ENCODE data around the gene ARHGAP26.

GRCh38 chr5:143267186-143267585 lies 497.0 kb downstream of the ARHGAP26 start:
- TF ChIP-seq CTCF (IDR thresholded peaks at IDR 0.05) (no peak), POLR2A (IDR thresholded peaks at IDR 0.05) (no peak)
